RPMI8226 (cell line): ENCODE results near the gene LRRC9.
"Not testable (repeated sequence)": the region's sequence is repeated elsewhere in the genome, so short reads cannot be mapped to it uniquely, and the experiment has no call there.

Experiments
- DNase-seq: peaks from one replicate; pipeline ENCODE4 v3.0.0-alpha.2; 2015

LRRC9 gene

GRCh38 chr14:59919570-59920377 is at the start of gene LRRC9:
Gene LRRC9, plus strand, starts transcription at chr14:59920144.
- no peak for DNase-seq

DNA sequence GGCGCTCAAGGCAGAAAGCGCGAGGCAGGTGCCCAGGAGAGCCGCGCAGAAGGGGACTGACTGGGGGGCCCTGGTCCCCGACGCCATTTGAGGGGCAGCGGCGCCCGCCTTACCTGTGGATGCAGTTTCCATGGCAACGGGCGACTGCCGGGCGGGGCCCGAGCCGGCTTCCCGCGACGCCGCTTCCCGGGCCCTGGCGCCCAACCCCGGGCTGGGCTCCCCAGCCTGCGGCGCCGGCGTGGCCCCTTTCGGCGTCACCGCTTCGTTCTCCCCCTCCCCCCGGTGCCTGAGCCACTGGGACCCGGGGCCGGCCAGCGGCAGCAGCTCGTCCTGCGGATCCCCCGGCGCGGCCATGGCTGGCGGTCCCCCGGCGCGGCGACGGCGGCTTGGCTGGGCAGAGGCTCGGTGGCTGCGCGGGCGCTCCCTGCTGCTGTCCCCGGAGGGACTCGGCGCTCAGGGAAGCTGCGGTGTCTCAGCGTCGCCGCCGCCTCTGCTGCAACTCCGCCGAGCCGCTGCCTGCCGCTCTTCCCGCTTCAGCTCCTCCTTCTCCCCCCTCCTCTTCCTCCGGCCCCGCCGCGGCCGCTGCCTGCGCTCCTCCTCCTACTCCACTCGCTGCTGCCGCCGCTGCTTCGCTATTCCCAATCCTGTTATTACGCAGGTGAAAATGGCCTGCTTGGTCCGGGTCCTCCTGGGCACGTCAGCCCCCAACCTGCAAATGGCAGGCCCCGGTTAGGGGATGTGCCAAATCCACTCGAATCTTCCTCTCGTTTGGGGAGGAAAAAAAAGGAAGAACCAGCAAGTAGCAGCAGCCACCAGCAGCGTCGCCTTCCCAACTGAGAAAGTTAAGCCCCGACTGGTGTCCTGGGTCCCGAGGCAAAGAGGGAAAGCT is 49.4 kb upstream of the LRRC9 start, which contains the start of gene RTN1:
TSS of gene RTN1 (minus strand) at position 500 of the 889 bp plus-strand sequence. CDS start at position 354, 146 bp downstream.
- peak; percentile 10 for DNase-seq

DNA sequence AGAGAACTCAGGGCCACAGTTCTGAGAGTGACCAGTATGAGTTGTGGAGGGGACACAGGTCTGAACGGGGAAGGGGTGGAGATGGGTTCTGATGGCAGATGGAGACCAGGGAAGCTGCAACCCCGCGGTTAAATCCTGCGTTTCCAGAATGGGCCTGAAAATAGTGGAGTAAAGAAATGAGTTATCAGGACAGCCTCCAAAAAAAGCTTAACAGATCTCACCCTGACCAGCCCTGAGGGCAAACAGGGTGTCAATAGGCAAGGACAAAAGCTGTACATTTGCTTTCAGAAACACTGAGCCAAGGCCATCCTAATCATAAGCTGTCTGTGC is 48.8 kb upstream of the LRRC9 start:
- DNase-seq: no peak

DNA sequence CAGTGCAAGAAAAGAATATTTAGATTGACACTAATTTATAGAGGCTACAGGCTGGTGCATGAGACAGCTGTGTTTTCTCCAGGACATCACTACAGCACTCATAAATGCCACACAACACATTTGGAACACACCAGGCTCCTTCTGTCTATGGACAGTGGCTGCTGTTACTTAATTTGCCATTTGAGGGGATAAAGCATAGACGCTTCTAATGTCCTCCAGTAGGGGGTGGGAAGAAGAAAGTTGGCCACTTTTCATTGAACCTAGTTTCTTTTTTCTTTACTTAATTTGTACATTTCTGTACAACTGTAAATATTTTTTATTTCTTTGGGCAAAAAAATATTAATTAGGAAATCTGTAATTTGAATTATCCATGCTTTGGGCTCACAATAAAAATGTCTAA is 37.0 kb upstream of the LRRC9 start:
- DNase-seq: no peak

DNA sequence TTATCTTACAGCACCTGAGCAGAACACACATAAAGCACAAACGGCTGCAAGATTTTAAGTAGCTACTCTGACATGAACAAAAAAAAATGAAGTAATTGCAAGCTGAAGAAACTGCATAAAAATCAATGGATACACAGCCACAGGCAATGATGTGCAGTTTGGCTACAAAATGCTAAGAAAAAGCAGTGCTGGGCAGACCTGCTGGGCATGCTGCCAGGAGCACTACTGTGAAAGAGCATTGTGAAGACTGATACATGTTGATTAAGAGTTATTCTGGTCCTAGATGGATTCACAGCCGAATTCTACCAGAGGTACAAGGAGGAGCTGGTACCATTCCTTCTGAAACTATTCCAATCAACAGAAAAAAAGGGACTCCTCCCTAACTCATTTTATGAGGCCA is 29.3 kb upstream of the LRRC9 start:
- no peak for DNase-seq

GRCh38 chr14:59895721-59896120 is 24.2 kb upstream of the LRRC9 start:
- DNase-seq: no peak

- peak; percentile 9 for DNase-seq
Measured at GRCh38 chr14:59897757-59898383, 22.1 kb upstream of the LRRC9 start.

DNA sequence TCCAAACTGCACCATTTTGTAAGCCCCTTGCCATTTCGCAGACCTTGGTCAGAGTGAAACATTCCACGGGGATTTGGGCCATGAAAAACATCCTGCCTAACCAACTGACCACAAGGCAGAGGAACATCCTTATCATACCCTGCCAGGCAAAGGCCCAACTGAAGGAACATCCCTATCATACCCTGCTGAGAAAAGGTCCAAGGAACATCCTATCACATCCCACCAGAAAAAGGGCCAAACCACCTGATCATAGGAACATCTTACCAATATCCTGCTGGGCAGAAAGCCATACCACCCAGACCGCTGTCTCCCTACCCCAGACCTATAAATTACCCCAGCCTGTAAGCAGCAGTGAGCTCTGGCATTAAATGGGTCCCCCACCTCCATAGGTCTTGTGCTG is 19.4 kb upstream of the LRRC9 start:
- no peak for DNase-seq

DNA sequence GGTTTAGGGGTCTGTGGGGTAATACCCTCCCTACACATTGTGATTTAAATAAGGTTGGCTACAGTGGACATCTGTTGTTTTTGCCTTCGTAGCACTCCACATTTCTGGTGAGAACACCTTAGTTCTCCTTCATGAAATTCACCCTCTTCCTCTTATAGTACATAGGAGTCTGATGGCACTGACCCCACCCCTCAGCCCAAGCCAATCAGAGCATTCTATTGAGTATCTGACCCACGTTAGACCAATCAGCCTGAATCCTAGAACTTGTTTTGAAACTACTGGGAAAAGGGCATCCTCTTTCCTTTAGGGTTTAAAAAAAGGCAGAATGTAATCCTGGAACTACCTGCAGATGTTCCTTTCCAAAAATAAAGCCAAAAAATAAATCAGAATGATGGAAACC is 15.8 kb upstream of the LRRC9 start:
- no peak for DNase-seq

DNA sequence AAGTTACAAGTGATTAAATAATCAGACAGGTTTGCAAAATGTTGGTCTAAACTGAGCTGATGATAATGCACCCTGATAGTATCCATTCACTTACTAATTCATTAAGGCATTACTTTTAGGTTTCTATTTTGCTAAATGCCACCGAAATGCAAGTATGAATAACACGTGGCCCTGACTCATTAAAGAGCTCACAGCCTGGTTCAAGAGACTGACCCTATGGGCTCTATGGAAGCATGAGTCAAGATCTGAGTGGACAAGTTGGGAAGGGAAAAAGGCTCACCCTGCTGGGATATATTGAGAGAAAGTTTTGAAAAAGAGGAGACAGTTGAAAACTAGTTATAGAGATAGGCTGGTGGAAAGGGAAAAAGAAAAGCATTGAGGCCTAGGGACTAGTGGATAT is 14.8 kb upstream of the LRRC9 start:
- no peak for DNase-seq

DNA sequence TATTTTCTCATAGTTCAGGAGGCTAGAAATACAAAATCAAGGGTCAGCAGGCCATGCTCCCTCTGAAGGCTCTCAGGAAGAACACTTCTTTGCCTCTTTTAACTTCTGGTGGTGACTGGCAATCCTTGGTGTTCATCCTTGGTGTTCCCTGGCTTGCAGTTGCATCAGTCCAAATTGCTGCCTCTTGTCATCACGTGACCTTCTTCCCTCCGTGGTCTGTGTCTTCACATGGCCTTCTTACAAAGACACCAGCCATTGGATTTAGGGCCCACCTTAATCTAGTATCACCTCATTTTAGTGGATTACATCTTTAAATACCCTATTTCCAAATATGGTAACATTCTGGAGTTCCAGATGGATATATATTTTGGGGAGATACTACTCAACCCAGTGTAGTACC is 7.5 kb upstream of the LRRC9 start:
- DNase-seq: no peak

DNA sequence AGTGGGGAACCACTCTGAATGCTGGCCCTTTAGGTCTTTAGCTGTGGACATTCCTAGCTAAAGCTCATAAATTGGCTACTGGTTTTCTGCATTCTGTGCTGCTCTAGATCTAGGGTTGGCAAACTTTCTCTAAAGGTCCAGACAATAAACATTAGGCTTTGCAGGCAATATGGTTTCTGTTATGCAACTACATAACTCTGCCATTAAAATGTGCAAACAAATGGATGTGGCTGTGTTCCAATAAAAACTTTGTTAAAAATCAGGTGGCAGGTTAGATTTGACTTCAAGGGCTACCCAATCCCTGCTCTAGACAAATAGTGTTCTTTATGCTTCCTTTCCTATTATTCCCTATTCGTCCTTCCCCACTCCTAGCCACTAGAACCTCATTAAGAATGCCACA is 6.8 kb upstream of the LRRC9 start:
- DNase-seq: no peak

DNA sequence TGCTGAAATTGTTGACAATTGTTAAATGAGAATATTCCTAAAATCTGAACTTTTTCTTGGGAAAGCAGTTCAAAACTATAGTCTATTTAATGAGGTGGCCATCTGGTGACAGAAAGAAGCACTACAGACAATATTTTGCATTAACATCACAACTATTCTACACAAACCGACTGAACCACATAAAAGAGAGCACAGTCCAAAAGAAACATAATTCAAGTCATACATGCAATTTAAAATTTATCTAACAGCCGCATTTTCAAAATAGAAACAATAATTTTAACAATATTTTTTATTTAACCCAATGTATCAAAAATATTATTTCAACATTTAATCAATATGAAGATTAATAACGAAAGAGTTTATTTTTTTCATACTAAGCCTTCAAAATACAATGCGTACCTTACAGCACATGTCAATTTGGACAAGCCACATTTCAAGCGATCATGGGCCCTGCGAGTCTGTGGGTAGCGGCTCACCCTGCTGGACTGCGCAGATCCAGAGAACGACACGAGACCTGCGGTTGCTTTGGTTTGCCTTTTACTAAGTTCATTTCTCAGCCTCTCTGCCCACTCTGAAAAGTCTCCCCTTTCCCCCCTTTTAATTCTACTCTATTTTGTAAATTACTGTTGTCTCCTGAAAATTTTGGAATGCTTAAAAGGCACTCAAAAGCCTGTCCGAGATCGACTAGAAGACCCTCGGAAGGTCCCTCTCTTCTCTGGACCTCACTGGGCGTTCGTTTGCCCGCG is 947 bp upstream of the LRRC9 start:
- no peak for DNase-seq

DNA sequence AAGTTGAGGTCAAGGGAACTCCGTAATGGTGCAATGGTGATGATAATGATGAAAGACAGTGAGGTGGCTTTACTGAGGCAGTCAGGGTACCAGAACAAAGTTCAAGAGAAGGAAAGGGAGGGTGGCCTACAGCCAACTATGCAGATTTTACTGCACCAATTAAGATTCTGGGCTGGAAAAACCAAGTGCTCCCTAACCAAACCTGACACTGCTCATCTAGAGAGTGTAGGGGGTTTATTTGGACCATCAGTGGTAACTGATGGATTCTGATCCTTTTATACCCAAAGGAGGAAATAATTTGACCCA is 387 bp downstream of the LRRC9 start:
- no peak for DNase-seq

DNA sequence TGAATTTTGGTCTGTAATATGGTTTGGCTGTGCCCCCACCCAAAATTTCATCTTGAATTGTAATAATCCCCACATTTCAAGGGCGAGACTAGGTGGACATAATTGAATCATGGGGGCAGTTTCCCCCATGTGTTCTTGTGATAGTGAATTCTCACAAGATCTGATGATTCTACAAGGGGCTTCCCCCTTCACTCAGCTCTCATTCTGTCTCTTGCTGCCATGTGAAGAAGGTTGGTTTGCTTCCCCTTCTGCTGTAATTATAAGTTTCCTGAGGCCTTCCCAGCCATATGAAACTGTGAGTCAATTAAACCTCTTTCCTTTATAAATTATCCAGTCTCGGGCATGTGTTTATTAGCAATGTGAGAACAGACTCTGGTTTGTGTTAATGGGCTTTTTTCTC is 5.9 kb downstream of the LRRC9 start:
- DNase-seq: no peak

- no peak for DNase-seq
Measured at GRCh38 chr14:59926534-59926933, 6.6 kb downstream of the LRRC9 start.

DNA sequence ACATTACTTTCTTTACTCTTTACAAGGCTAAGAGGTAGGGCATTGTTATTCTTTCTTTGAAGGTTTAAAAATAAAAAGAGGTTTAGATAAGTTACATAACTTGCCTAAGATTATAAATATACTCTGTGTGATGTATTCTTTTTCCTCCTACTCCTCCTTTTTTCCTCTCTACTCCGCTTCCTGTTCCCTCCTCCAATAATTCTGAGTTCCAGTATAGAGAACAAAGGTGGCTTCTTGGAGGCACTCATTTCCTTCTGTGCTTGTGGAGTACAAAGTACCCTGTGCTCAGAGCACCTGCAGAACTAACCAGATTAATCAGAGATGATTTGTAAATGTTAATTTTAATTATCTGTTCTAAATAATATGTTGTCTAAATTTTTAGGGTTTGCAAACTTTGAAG is 11.3 kb downstream of the LRRC9 start:
- DNase-seq: no peak

- DNase-seq: no peak
Measured at GRCh38 chr14:59936145-59936544, 16.2 kb downstream of the LRRC9 start.

DNA sequence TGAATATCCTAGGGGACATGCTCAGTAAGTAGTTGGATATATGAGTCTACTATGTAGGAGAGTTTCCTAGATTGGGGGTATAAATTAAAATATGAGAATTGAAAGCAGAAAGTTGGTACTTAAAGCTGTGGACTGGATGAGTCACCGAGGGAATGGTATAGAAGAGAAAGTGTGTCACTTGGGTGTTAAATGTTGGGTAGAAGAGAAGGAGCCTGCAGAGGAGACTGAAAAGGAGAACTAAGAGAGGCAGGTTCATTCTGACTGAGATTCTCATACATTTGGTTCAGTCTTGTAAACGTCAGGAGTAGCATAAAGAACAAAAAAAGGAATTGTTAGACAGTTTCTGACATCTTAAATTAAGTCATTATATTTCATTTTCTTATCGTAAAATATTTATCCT is 19.9 kb downstream of the LRRC9 start:
- DNase-seq: no peak

- not testable (repeated sequence) for DNase-seq
Measured at GRCh38 chr14:59942296-59942862, 22.4 kb downstream of the LRRC9 start.

DNA sequence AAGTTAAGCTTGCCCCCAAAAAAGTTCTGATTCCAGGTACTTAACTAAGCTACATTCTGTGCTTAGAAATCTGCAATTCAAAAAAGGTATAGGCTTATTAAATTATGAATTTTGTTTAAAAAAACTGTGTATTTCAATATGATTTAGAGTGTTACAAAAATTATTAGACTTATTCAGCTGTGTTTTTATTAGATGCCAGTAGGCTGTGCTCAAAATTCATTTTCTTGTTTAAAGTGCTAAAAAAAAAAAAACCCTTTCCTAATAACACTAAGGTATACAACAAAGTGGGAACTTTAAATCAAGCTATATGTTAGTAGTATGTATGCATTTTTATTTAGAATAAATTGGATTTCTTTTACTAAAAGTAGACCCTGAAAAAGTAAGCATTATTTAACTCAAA is 25.0 kb downstream of the LRRC9 start:
- DNase-seq: no peak

GRCh38 chr14:59952141-59952540 is 32.2 kb downstream of the LRRC9 start:
- DNase-seq: not testable (repeated sequence)

- DNase-seq: not testable (repeated sequence)
Measured at GRCh38 chr14:59957890-59958289, 37.9 kb downstream of the LRRC9 start.
